ENCODE results near the gene GPATCH11.

The GPATCH11 gene

GRCh38 chr2:37102588-37102987 lies 18.3 kb downstream of the GPATCH11 start:
- no peaks in the 10 kb centered on the region for H3K27me3 ChIP-seq (ENCODE audit: control insufficient read depth in 2 of 2, insufficient read depth in 2 of 2, low read length in 2 of 2)
- H3K4me1 ChIP-seq (ENCODE audit: control insufficient read depth in 2 of 2, insufficient read depth in 2 of 2, low read length in 2 of 2), result no peaks in the 10 kb centered on the region
- H3K4me3 ChIP-seq (ENCODE audit: low read length in 2 of 2), result no peak overlapping the region
- H3K9me3 ChIP-seq (ENCODE audit: control insufficient read depth in 2 of 2, low read length in 2 of 2), result no peaks in the 10 kb centered on the region
- peaks cover 45 to 46% of the 10 kb centered on the region in 2 donors for H3K36me3 ChIP-seq (ENCODE audit: control insufficient read depth in 2 of 2, insufficient read depth in 2 of 2, low read length in 2 of 2)
- no peak overlapping the region for H3K27ac ChIP-seq (ENCODE audit: low read depth in 2 of 2, low read length in 2 of 2)
- H3K9ac ChIP-seq (ENCODE audit: low read depth in 1 of 2, low read length in 2 of 2), result no peak overlapping the region

DNA sequence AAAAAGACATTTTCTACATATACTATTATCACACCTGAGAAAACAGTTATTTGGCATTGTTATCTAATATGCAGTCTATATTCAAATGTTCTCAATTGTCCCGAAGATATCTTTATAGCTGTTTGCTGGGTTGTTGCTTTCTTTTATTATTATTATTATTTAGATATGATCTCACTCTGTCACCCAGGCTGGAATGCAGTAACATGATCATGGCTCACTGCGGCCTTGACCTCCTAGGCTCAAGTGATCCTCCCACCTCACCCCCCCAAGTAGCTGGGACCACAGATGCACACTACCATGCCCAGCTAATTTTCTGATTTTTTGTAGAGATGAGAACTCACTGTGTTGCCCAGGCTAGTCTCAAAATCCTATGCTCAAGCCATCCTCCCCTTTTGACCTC lies 19.9 kb downstream of the GPATCH11 start:
- H3K9ac ChIP-seq (ENCODE audit: low read depth in 1 of 2, low read length in 2 of 2), result no peak overlapping the region
- no peaks in the 10 kb centered on the region for H3K9me3 ChIP-seq (ENCODE audit: control insufficient read depth in 2 of 2, low read length in 2 of 2)
- H3K4me1 ChIP-seq (ENCODE audit: control insufficient read depth in 2 of 2, insufficient read depth in 2 of 2, low read length in 2 of 2), result no peaks in the 10 kb centered on the region
- H3K27ac ChIP-seq (ENCODE audit: low read depth in 2 of 2, low read length in 2 of 2), result no peak overlapping the region
- H3K4me3 ChIP-seq (ENCODE audit: low read length in 2 of 2), result no peak overlapping the region
- H3K36me3 ChIP-seq (ENCODE audit: control insufficient read depth in 2 of 2, insufficient read depth in 2 of 2, low read length in 2 of 2), result peaks cover 49 to 51% of the 10 kb centered on the region in 2 donors
- H3K27me3 ChIP-seq (ENCODE audit: control insufficient read depth in 2 of 2, insufficient read depth in 2 of 2, low read length in 2 of 2), result no peaks in the 10 kb centered on the region

GRCh38 chr2:37105150-37105549 lies 20.8 kb downstream of the GPATCH11 start:
- Histone ChIP-seq H3K9me3 (ENCODE audit: control insufficient read depth in 2 of 2, low read length in 2 of 2) (no peaks in the 10 kb centered on the region), H3K27me3 (ENCODE audit: control insufficient read depth in 2 of 2, insufficient read depth in 2 of 2, low read length in 2 of 2) (no peaks in the 10 kb centered on the region), H3K4me3 (ENCODE audit: low read length in 2 of 2) (no peak overlapping the region), H3K36me3 (ENCODE audit: control insufficient read depth in 2 of 2, insufficient read depth in 2 of 2, low read length in 2 of 2) (peaks cover 50 to 53% of the 10 kb centered on the region in 2 donors), H3K4me1 (ENCODE audit: control insufficient read depth in 2 of 2, insufficient read depth in 2 of 2, low read length in 2 of 2) (no peaks in the 10 kb centered on the region), H3K27ac (ENCODE audit: low read depth in 2 of 2, low read length in 2 of 2) (no peak overlapping the region), H3K9ac (ENCODE audit: low read depth in 1 of 2, low read length in 2 of 2) (no peak overlapping the region)

DNA sequence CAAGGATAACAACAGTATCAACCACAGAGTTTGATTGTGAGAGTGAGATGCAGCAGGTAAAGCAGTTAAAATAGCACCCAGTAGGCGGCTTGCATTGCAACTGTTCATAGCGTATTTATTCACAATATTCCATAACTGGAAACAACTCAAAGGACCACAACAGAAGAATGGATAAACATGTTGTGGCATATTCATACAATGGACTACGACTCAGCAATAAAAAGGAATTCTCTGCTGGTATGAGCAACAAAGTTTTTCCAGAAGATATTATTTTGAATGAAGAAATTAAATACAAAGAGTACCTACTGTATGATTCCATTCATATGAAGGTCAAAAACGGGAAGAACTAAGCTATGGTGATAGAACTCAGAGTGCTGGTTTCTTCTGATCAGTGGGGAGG lies 25.2 kb downstream of the GPATCH11 start:
- no peak overlapping the region for H3K27ac ChIP-seq (ENCODE audit: low read depth in 2 of 2, low read length in 2 of 2)
- H3K36me3 ChIP-seq (ENCODE audit: control insufficient read depth in 2 of 2, insufficient read depth in 2 of 2, low read length in 2 of 2), result peaks cover 37 to 47% of the 10 kb centered on the region in 2 donors
- no peak overlapping the region for H3K4me3 ChIP-seq (ENCODE audit: low read length in 2 of 2)
- no peaks in the 10 kb centered on the region for H3K4me1 ChIP-seq (ENCODE audit: control insufficient read depth in 2 of 2, insufficient read depth in 2 of 2, low read length in 2 of 2)
- H3K27me3 ChIP-seq (ENCODE audit: control insufficient read depth in 2 of 2, insufficient read depth in 2 of 2, low read length in 2 of 2), result no peaks in the 10 kb centered on the region
- no peak overlapping the region for H3K9ac ChIP-seq (ENCODE audit: low read depth in 1 of 2, low read length in 2 of 2)
- no peaks in the 10 kb centered on the region for H3K9me3 ChIP-seq (ENCODE audit: control insufficient read depth in 2 of 2, low read length in 2 of 2)

- Histone ChIP-seq H3K27me3 (ENCODE audit: control insufficient read depth in 2 of 2, insufficient read depth in 2 of 2, low read length in 2 of 2) (no peaks in the 10 kb centered on the region), H3K36me3 (ENCODE audit: control insufficient read depth in 2 of 2, insufficient read depth in 2 of 2, low read length in 2 of 2) (peaks cover 41 to 47% of the 10 kb centered on the region in 2 donors), H3K27ac (ENCODE audit: low read depth in 2 of 2, low read length in 2 of 2) (no peak overlapping the region), H3K4me1 (ENCODE audit: control insufficient read depth in 2 of 2, insufficient read depth in 2 of 2, low read length in 2 of 2) (no peaks in the 10 kb centered on the region), H3K9me3 (ENCODE audit: control insufficient read depth in 2 of 2, low read length in 2 of 2) (no peaks in the 10 kb centered on the region), H3K4me3 (ENCODE audit: low read length in 2 of 2) (no peak overlapping the region), H3K9ac (ENCODE audit: low read depth in 1 of 2, low read length in 2 of 2) (no peak overlapping the region)
Observed at GRCh38 chr2:37110306-37111212, 26.2 kb downstream of the GPATCH11 start.

GRCh38 chr2:37111958-37112357 lies 27.6 kb downstream of the GPATCH11 start:
- no peak overlapping the region for H3K27ac ChIP-seq (ENCODE audit: low read depth in 2 of 2, low read length in 2 of 2)
- H3K9ac ChIP-seq (ENCODE audit: low read depth in 1 of 2, low read length in 2 of 2), result no peak overlapping the region
- peaks cover 34 to 46% of the 10 kb centered on the region in 2 donors for H3K36me3 ChIP-seq (ENCODE audit: control insufficient read depth in 2 of 2, insufficient read depth in 2 of 2, low read length in 2 of 2)
- no peaks in the 10 kb centered on the region for H3K9me3 ChIP-seq (ENCODE audit: control insufficient read depth in 2 of 2, low read length in 2 of 2)
- H3K4me3 ChIP-seq (ENCODE audit: low read length in 2 of 2), result no peak overlapping the region
- H3K4me1 ChIP-seq (ENCODE audit: control insufficient read depth in 2 of 2, insufficient read depth in 2 of 2, low read length in 2 of 2), result no peaks in the 10 kb centered on the region
- no peaks in the 10 kb centered on the region for H3K27me3 ChIP-seq (ENCODE audit: control insufficient read depth in 2 of 2, insufficient read depth in 2 of 2, low read length in 2 of 2)

DNA sequence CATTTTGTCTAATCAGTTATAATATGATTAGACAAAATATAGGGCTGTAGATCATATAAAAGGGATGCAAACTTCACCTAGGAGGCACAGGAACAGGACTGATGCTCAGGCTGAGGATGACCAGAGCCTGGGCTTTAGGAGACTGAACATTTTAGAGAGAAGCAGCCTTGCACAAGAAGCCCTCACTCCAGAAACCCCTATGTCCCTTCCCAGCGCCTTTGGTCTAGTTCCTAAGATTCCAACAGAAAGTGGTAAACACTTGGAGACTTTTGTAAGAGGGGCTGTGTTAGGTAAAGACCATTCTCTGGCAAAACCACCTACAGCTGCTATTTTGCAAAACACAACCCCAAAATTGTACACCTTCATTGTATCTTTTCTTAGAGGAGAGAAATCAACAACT lies 33.2 kb downstream of the GPATCH11 start:
- Histone ChIP-seq H3K4me3 (ENCODE audit: low read length in 2 of 2) (no peak overlapping the region), H3K9ac (ENCODE audit: low read depth in 1 of 2, low read length in 2 of 2) (no peak overlapping the region), H3K4me1 (ENCODE audit: control insufficient read depth in 2 of 2, insufficient read depth in 2 of 2, low read length in 2 of 2) (no peaks in the 10 kb centered on the region), H3K9me3 (ENCODE audit: control insufficient read depth in 2 of 2, low read length in 2 of 2) (no peaks in the 10 kb centered on the region), H3K27ac (ENCODE audit: low read depth in 2 of 2, low read length in 2 of 2) (no peak overlapping the region), H3K36me3 (ENCODE audit: control insufficient read depth in 2 of 2, insufficient read depth in 2 of 2, low read length in 2 of 2) (peaks cover 21 to 44% of the 10 kb centered on the region in 2 donors), H3K27me3 (ENCODE audit: control insufficient read depth in 2 of 2, insufficient read depth in 2 of 2, low read length in 2 of 2) (no peaks in the 10 kb centered on the region)

GRCh38 chr2:37119157-37119556 lies 34.8 kb downstream of the GPATCH11 start:
- Histone ChIP-seq H3K27me3 (ENCODE audit: control insufficient read depth in 2 of 2, insufficient read depth in 2 of 2, low read length in 2 of 2) (no peaks in the 10 kb centered on the region), H3K4me3 (ENCODE audit: low read length in 2 of 2) (no peak overlapping the region), H3K36me3 (ENCODE audit: control insufficient read depth in 2 of 2, insufficient read depth in 2 of 2, low read length in 2 of 2) (peaks cover 23 to 42% of the 10 kb centered on the region in 2 donors), H3K4me1 (ENCODE audit: control insufficient read depth in 2 of 2, insufficient read depth in 2 of 2, low read length in 2 of 2) (no peaks in the 10 kb centered on the region), H3K9ac (ENCODE audit: low read depth in 1 of 2, low read length in 2 of 2) (no peak overlapping the region), H3K9me3 (ENCODE audit: control insufficient read depth in 2 of 2, low read length in 2 of 2) (no peaks in the 10 kb centered on the region), H3K27ac (ENCODE audit: low read depth in 2 of 2, low read length in 2 of 2) (no peak overlapping the region)

DNA sequence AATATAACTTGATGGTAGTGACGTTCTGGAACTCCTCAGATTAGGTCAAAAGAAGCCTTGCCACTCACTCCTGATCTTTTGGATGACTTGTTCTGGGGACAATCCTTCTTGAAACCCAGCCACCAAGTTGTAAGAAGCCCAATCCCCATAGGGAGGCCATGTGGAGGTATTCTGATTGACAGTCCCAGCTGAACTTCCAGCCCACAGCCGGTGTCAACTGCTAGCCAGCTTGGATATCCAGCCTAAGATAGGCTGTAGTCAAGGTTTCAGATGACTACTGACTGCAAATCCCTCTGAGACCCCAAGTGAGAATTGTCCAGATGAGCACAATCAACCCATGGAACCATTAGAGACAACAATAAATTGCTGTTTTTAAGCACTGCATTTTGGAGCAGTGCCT lies 41.1 kb downstream of the GPATCH11 start:
- H3K36me3 ChIP-seq (ENCODE audit: control insufficient read depth in 2 of 2, insufficient read depth in 2 of 2, low read length in 2 of 2), result peaks cover 41 to 50% of the 10 kb centered on the region in 2 donors
- no peak overlapping the region for H3K9ac ChIP-seq (ENCODE audit: low read depth in 1 of 2, low read length in 2 of 2)
- no peaks in the 10 kb centered on the region for H3K27me3 ChIP-seq (ENCODE audit: control insufficient read depth in 2 of 2, insufficient read depth in 2 of 2, low read length in 2 of 2)

GRCh38 chr2:37132914-37133313 lies 48.6 kb downstream of the GPATCH11 start:
- H3K36me3 ChIP-seq (ENCODE audit: control insufficient read depth in 2 of 2, insufficient read depth in 2 of 2, low read length in 2 of 2), result peaks cover 55 to 76% of the 10 kb centered on the region in 2 donors
- H3K27ac ChIP-seq (ENCODE audit: low read depth in 2 of 2, low read length in 2 of 2), result no peak overlapping the region
- H3K9me3 ChIP-seq (ENCODE audit: control insufficient read depth in 2 of 2, low read length in 2 of 2), result no peaks in the 10 kb centered on the region
- no peaks in the 10 kb centered on the region for H3K4me1 ChIP-seq (ENCODE audit: control insufficient read depth in 2 of 2, insufficient read depth in 2 of 2, low read length in 2 of 2)
- no peaks in the 10 kb centered on the region for H3K27me3 ChIP-seq (ENCODE audit: control insufficient read depth in 2 of 2, insufficient read depth in 2 of 2, low read length in 2 of 2)
- H3K4me3 ChIP-seq (ENCODE audit: low read length in 2 of 2), result no peak overlapping the region
- no peak overlapping the region for H3K9ac ChIP-seq (ENCODE audit: low read depth in 1 of 2, low read length in 2 of 2)

More for the DNA sequence above, 41.1 kb downstream of the GPATCH11 start:
- no peak overlapping the region for H3K4me3 ChIP-seq (ENCODE audit: low read length in 2 of 2)
- no peaks in the 10 kb centered on the region for H3K9me3 ChIP-seq (ENCODE audit: control insufficient read depth in 2 of 2, low read length in 2 of 2)
- H3K27ac ChIP-seq (ENCODE audit: low read depth in 2 of 2, low read length in 2 of 2), result no peak overlapping the region
- no peaks in the 10 kb centered on the region for H3K4me1 ChIP-seq (ENCODE audit: control insufficient read depth in 2 of 2, insufficient read depth in 2 of 2, low read length in 2 of 2)

Data from mucosa of rectum (tissue), 2 donors.